ENCODE data around the gene WDR70. TPM values are rescaled to one million over a fixed set of nuclear protein-coding genes. Genes with fewer than 3 reads are reported as not detected.

Gene WDR70
- total and polyA plus RNA-seq, 4 donors = 4.0 to 17.7 (median 14.5) TPM

DNA sequence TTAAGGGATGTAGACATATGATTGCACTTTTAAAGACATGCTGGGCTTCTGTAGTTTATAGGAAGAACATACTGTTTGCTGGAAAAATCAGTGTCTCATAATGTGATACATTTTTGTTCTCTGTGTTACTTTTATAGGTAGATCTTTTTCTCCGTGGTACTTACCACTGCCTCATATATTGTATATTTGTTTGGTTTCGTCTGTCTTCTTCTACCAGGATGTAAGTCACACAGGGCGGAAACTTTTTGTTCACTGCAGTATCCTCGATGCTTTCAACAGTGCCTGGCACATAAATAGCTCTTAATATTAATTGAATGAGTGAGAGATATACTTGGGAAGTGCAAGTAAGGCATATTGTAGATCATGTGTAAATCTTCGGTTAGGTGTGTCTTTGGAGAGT is 325.3 kb downstream of the WDR70 start (continued):
- no peak for TF ChIP-seq RAD21 (IDR thresholded peaks at IDR 0.05)
- no peak for TF ChIP-seq RXRA (IDR thresholded peaks at IDR 0.05)

DNA sequence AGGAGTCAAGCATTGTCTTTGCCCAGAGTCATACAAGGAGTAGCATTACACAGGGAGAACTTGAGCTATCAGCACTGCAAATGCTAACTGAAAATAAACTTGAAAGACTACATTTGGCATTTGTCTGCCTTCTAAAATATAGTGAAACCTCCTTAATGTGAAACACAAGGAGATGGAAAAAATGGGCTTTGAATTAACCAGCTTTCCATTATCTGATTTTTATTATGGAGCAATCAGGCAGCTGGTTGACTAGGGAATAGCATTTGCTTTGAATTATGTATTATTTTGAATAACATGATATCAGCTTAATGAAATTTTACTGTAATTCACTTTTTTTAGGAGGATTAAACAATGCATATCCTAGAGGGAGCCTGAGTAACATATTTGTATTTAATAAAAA is 329.9 kb downstream of the WDR70 start:
- TF ChIP-seq, protein P1, sequence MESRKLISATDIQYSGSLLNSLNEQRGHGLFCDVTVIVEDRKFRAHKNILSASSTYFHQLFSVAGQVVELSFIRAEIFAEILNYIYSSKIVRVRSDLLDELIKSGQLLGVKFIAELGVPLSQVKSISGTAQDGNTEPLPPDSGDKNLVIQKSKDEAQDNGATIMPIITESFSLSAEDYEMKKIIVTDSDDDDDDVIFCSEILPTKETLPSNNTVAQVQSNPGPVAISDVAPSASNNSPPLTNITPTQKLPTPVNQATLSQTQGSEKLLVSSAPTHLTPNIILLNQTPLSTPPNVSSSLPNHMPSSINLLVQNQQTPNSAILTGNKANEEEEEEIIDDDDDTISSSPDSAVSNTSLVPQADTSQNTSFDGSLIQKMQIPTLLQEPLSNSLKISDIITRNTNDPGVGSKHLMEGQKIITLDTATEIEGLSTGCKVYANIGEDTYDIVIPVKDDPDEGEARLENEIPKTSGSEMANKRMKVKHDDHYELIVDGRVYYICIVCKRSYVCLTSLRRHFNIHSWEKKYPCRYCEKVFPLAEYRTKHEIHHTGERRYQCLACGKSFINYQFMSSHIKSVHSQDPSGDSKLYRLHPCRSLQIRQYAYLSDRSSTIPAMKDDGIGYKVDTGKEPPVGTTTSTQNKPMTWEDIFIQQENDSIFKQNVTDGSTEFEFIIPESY (IDR thresholded peaks at IDR 0.05) = no peak
- TF ChIP-seq FOXA2 (IDR thresholded peaks at IDR 0.05) (no peak), HNF4A (conservative IDR thresholded peaks at IDR 0.05) (no peak), FOXA1 (IDR thresholded peaks at IDR 0.05) (no peak), RAD21 (IDR thresholded peaks at IDR 0.05) (no peak), GABPA (IDR thresholded peaks at IDR 0.05 in 1 of 2, conservative IDR thresholded peaks at IDR 0.05 in 1 of 2) (no peak), YY1 (IDR thresholded peaks at IDR 0.05) (no peak), JUND (IDR thresholded peaks at IDR 0.05) (no peak), HNF4G (IDR thresholded peaks at IDR 0.05) (no peak), EGR1 (IDR thresholded peaks at IDR 0.05; ENCODE audit: low read depth in 2 of 2) (no peak)
- TF ChIP-seq, protein P2, sequence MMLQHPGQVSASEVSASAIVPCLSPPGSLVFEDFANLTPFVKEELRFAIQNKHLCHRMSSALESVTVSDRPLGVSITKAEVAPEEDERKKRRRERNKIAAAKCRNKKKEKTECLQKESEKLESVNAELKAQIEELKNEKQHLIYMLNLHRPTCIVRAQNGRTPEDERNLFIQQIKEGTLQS (IDR thresholded peaks at IDR 0.05) = no peak
- TF ChIP-seq, protein P3, sequence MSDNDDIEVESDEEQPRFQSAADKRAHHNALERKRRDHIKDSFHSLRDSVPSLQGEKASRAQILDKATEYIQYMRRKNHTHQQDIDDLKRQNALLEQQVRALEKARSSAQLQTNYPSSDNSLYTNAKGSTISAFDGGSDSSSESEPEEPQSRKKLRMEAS (IDR thresholded peaks at IDR 0.05) = no peak
- TF ChIP-seq, protein P4, sequence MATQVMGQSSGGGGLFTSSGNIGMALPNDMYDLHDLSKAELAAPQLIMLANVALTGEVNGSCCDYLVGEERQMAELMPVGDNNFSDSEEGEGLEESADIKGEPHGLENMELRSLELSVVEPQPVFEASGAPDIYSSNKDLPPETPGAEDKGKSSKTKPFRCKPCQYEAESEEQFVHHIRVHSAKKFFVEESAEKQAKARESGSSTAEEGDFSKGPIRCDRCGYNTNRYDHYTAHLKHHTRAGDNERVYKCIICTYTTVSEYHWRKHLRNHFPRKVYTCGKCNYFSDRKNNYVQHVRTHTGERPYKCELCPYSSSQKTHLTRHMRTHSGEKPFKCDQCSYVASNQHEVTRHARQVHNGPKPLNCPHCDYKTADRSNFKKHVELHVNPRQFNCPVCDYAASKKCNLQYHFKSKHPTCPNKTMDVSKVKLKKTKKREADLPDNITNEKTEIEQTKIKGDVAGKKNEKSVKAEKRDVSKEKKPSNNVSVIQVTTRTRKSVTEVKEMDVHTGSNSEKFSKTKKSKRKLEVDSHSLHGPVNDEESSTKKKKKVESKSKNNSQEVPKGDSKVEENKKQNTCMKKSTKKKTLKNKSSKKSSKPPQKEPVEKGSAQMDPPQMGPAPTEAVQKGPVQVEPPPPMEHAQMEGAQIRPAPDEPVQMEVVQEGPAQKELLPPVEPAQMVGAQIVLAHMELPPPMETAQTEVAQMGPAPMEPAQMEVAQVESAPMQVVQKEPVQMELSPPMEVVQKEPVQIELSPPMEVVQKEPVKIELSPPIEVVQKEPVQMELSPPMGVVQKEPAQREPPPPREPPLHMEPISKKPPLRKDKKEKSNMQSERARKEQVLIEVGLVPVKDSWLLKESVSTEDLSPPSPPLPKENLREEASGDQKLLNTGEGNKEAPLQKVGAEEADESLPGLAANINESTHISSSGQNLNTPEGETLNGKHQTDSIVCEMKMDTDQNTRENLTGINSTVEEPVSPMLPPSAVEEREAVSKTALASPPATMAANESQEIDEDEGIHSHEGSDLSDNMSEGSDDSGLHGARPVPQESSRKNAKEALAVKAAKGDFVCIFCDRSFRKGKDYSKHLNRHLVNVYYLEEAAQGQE (IDR thresholded peaks at IDR 0.05) = no peak
- Histone ChIP-seq H3K9me3 (ENCODE audit: control insufficient read depth in 4 of 4, low read length in 3 of 4) (no peaks in the 10 kb centered on the region), H3K4me1 (ENCODE audit: control insufficient read depth in 4 of 4, insufficient read depth in 4 of 4, low read length in 3 of 4) (no peaks in the 10 kb centered on the region), H3K36me3 (ENCODE audit: control insufficient read depth in 4 of 4, insufficient read depth in 3 of 4, low read depth in 1 of 4, low read length in 3 of 4) (peaks cover 0 to 3% (median 0%) of the 10 kb centered on the region in 4 donors), H3K27ac (ENCODE audit: low read depth in 1 of 2, low read length in 2 of 2) (no peak overlapping the region), H3K9ac (ENCODE audit: low read depth in 1 of 2, low read length in 2 of 2) (no peak overlapping the region), H3K4me3 (ENCODE audit: low read depth in 1 of 3, low read length in 3 of 3) (no peak overlapping the region), H3K27me3 (ENCODE audit: control insufficient read depth in 4 of 4, insufficient read depth in 4 of 4, low read length in 3 of 4) (no peaks in the 10 kb centered on the region)
- DNase-seq (ENCODE audit: low spot score) = no peak

- no peaks in the 10 kb centered on the region for H3K4me1 ChIP-seq (ENCODE audit: control insufficient read depth in 4 of 4, insufficient read depth in 4 of 4, low read length in 3 of 4)
- H3K27me3 ChIP-seq (ENCODE audit: control insufficient read depth in 4 of 4, insufficient read depth in 4 of 4, low read length in 3 of 4) = no peaks in the 10 kb centered on the region
- no peak for DNase-seq (ENCODE audit: low spot score)
- 94% methylated on average over 2 of the region's 2 CpGs for WGBS
- no peak overlapping the region for H3K4me3 ChIP-seq (ENCODE audit: low read depth in 1 of 3, low read length in 3 of 3)
- no peaks in the 10 kb centered on the region for H3K9me3 ChIP-seq (ENCODE audit: control insufficient read depth in 4 of 4, low read length in 3 of 4)
- H3K9ac ChIP-seq (ENCODE audit: low read depth in 1 of 2, low read length in 2 of 2) = no peak overlapping the region
- H3K27ac ChIP-seq (ENCODE audit: low read depth in 1 of 2, low read length in 2 of 2) = no peak overlapping the region
- H3K36me3 ChIP-seq (ENCODE audit: control insufficient read depth in 4 of 4, insufficient read depth in 3 of 4, low read depth in 1 of 4, low read length in 3 of 4) = no peaks in the 10 kb centered on the region
- TF ChIP-seq, protein P1 (IDR thresholded peaks at IDR 0.05) = no peak
- TF ChIP-seq CTCF (IDR thresholded peaks at IDR 0.05; ENCODE audit: low read depth, low read length, missing input control) (no peak), RAD21 (IDR thresholded peaks at IDR 0.05) (no peak), TAF1 (conservative IDR thresholded peaks at IDR 0.05) (no peak), HNF4G (IDR thresholded peaks at IDR 0.05) (no peak), HNF4A (conservative IDR thresholded peaks at IDR 0.05) (no peak), YY1 (IDR thresholded peaks at IDR 0.05) (no peak), RXRA (IDR thresholded peaks at IDR 0.05) (no peak)
Observed at GRCh38 chr5:37710965-37711364, 331.8 kb downstream of the WDR70 start.

Data from liver (tissue), 9 donors.